ENCODE results near the gene SUPT20H.

SUPT20H gene

GRCh38 chr13:37058910-37059847 lies at the start of gene SUPT20H:
SUPT20H (minus strand) TSS chr13:37059688; CDS start chr13:37051490, 8,198 bp downstream.
- peak; percentile 91 for DNase-seq

GRCh38 chr13:37109051-37109678 lies 49.7 kb upstream of the SUPT20H start:
- DNase-seq, result no peak

DNA sequence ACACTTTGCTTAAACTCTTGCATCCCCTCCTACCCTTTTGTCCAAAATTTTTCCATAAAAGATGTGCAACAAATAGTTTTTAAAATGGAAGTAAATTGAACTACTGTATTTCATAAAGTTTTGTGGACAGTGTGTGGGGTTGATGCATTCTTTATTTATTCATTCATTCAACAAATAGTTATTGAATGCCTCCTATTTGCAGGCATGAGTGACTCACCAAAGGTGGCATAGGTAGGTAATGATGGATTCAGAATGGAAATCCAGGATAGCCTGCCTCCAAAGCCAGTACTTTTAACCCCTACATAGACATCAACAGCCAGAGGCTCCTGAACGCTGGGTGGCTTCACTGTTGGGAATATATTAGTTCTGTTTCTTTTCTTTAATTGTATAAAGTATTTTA lies 48.4 kb upstream of the SUPT20H start:
- no peak for DNase-seq

- no peak for DNase-seq
Observed at GRCh38 chr13:37107456-37107855, 48.0 kb upstream of the SUPT20H start.

DNA sequence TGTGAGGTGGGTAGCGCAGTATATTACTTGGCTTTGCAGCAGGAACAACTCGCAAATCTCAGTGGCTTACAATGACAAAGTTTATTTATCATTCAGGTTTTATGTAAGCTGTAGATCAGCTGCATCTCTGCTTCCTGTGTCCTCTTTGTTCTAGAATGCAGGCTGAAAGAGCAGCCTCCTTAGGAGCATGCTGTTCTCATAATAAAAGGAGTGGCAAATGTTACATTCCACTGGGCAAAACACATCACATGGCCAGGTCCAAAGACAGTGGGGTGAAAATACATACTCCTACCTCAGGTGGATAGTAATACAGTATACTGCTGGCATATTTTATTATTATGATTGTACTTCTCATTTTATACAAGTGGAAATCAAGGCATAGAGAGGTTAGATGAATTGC lies 47.2 kb upstream of the SUPT20H start:
- DNase-seq, result no peak

DNA sequence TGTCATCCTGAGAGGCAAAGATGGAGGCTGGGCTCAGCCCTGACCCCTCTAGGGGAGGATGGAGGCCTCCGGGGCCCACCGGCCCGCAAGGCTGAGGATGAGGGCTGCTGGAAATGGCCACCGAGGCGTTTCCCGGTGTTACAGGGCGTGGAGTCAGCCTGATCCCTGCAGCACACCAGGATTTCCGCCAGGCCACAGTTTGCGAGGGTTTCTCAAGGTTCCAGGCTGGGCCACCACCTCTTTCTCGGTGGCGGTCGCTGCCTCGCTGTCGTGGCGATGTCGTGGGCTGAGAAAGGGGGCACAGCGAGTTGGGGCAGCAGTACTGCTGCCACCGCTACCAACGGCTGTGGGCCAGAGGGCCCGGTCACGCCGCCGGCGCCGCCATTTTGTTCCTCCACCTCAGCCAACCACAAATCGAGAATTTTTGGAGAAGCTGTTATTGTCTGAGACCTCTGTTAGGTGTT lies 45.8 kb upstream of the SUPT20H start, which contains the start of gene CSNK1A1L:
Gene CSNK1A1L (minus strand): TSS at position 414 of the 464 bp plus-strand sequence. CDS start 408 bp downstream, at position 6.
- DNase-seq, result no peak

DNA sequence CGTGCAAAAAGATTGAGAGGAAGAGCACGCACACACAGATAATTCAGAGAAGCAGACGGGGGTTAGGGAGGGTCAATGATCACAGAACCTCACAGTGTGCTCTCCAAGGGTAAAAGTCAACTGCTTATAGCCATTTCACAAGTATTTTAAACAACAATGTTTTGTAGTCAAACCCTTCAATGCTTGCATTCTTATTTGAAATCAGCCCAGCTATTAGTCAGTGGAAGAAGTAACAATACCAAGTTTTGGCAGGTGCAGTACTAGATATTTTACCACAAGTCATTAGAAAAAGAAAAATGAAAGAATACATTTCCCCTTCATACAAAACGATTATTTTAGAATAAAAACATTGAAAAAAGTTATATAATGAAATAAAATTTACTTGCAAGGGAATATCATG lies 43.4 kb upstream of the SUPT20H start:
- DNase-seq, result no peak

DNA sequence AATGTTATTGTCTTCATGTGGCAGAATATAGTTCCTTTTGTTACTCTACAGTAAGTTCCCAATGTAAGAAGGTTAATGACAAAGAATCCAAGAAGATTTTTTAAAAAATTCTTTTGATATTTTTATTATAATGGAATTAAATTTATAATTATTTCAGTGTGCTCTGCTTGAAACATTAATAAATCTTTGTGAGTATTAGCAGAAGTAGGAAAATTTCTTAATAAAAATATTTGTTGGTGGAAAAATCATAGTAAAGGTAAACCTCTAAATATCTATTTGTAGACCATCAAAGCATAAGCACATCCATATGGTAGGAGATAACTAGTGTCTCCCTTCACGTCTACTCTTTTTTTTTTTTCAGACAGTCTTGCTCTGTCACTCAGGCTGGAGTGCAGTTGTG lies 41.7 kb upstream of the SUPT20H start:
- DNase-seq, result no peak

- DNase-seq, result no peak
Observed at GRCh38 chr13:37100731-37101130, 41.2 kb upstream of the SUPT20H start.

GRCh38 chr13:37097076-37097475 lies 37.6 kb upstream of the SUPT20H start:
- DNase-seq, result no peak

DNA sequence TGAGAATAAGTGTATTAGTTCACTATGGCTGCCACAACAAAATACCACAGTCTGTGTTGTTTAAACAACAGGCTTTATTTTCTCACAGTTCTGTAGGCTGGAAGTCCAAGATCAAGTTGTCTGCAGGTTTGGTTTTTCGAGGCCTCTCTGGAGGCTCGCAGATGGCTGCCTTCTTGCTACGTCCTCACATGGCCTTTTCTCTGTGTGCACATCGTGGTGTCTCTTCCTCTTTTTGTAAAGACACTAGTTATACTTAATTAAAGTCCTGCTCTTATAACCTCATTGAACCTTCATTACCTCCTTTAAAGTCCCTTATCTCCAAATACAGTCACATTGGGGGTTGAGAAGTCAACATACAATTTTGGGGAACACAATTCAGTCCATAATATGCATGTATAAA lies 35.4 kb upstream of the SUPT20H start:
- no peak for DNase-seq

- no peak for DNase-seq
Observed at GRCh38 chr13:37094099-37094498, 34.6 kb upstream of the SUPT20H start.

DNA sequence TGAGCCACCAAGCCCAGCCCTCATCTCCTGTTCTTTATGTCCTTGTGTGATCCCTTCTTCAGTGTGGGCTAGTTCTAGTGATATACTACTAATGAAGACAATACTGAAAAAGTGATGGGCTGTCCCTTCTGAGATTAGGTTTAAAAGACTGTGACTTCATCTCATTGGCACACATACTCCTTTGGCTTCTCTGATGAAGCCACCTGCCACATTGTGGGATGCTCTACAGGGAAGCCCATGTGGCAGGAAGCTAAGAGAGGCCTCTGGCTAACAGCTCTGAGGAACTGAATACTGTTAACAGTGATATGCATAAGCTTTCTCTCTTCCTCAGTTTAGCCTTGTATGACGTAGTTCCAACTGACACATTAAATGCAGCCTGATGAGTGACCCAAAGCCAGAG lies 32.3 kb upstream of the SUPT20H start:
- DNase-seq, result no peak

GRCh38 chr13:37090912-37091311 lies 31.4 kb upstream of the SUPT20H start:
- DNase-seq, result no peak

GRCh38 chr13:37089495-37089894 lies 30.0 kb upstream of the SUPT20H start:
- DNase-seq, result no peak

DNA sequence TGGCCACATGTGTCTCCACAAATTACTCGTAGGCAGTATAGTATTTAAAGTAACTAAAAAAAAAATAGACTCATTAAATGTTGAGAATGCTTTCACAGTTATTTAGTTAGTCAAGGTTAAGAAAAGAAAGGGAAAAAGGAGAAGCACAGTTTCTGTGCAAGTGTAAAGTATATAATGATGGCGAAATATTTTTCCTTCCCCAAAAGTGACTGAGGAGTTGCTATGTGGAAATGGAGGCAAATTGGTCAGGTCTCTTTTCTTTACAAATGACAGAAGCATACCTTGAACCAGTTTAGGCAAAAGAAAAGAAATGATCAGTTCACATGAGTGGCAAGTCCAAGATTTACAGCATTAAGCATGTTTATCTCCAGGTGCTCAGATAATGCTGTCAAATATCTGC lies 28.0 kb upstream of the SUPT20H start:
- DNase-seq, result no peak

DNA sequence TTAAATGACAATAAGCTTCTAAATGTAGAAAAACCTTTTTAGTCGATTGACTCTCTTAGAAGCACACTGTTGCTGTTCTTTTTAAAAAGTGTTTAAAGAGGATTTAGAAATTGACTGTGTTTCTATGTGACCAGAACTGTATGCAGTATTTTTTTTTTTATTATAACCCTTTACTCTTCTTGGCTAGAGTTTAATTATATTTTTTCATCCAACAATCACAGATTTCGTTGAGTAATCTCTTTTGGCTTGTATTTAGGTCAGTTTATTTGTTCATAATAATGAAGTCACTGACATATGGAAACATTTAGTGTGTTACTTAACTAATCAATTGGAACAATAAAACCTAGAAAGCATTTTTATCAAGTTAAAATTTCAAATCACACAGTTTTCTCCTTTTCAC lies 26.1 kb upstream of the SUPT20H start:
- DNase-seq, result no peak

GRCh38 chr13:37076818-37077217 lies 17.3 kb upstream of the SUPT20H start:
- DNase-seq, result no peak

- no peak for DNase-seq
Observed at GRCh38 chr13:37075164-37075563, 15.7 kb upstream of the SUPT20H start.

- DNase-seq, result no peak
Observed at GRCh38 chr13:37074703-37075102, 15.2 kb upstream of the SUPT20H start.

- no peak for DNase-seq
Observed at GRCh38 chr13:37072024-37072423, 12.5 kb upstream of the SUPT20H start.

DNA sequence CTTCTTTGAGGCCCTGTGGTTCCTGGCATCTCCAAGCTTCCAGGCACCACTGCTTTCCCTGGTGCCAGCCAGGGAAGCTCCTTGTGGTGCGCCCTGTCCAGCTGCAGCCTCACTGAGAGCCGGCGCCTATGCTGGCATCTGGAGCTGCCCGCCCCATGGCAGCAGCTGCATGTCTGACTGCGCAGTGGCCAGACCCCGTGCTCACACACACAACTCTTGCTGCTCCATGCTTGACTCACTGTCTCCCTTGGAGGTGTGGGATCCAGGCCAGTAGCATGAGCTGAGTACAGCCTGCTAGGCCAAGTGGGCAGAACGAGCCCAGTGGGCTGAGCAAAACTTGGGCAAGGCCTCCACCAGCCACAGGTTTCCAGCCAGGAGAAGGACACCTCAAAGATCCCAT lies 11.5 kb upstream of the SUPT20H start:
- DNase-seq, result no peak

- no peak for DNase-seq
Observed at GRCh38 chr13:37070145-37070695, 10.7 kb upstream of the SUPT20H start.

GRCh38 chr13:37069597-37070103 lies 10.2 kb upstream of the SUPT20H start:
- DNase-seq, result no peak

Data from activated CD4-positive, CD25-positive, alpha-beta regulatory T cell treated with anti-CD3 and anti-CD28 coated beads, Interleukin-2, amount 50 U/mL, for 72 hours (primary cell).